22Rv1 (cell line): Measurements from ENCODE around the gene ANKLE2.

ENCODE experiments used
- CTCF ChIP-seq: fragments of 450-650 bp; IDR thresholded peaks from 2 replicates; pipeline ENCODE4 v1.5.1; 2017; ENCODE audit warnings: mild to moderate bottlenecking
- ZFX ChIP-seq: fragments of 450-650 bp; IDR thresholded peaks from 2 replicates; pipeline ENCODE4 v1.6.1; 2017; ENCODE audit warnings: antibody characterized with exemption, borderline replicate concordance

GRCh38 chr12:132710043-132710404 is 51.6 kb downstream of the ANKLE2 start:
- TF ChIP-seq CTCF = no peak
- TF ChIP-seq ZFX = no peak
